Uterus (tissue), 4 donors: Measurements from ENCODE around the gene ACVR1. TPM values are rescaled to one million over a fixed set of nuclear protein-coding genes. Genes with fewer than 3 reads are reported as not detected.

Source experiments
- DNase-seq, 2 donors: peaks; one replicate each; pipeline ENCODE4 v3.0.0-alpha.2; 2019 to 2020
- H3K27ac ChIP-seq, 2 donors: fragments of 200-600 bp; sonication (generic); 1 replicate in 1 of 2; 2 replicates in 1 of 2; pipeline ENCODE4 v1.5.1; 2016 to 2018
- H3K27me3 ChIP-seq, 2 donors: fragments of 200-600 bp; sonication (generic); one replicate each; pipeline ENCODE4 v1.5.1; 2018 to 2019; ENCODE audit warnings: control low read depth in 1 of 2
- H3K36me3 ChIP-seq, 2 donors: fragments of 200-600 bp; sonication (generic); one replicate each; pipeline ENCODE4 v1.5.1; 2019; ENCODE audit warnings: control low read depth in 1 of 2
- H3K4me1 ChIP-seq, 2 donors: fragments of 200-600 bp; sonication (generic); one replicate each; pipeline ENCODE4 v1.5.1; 2018 to 2019; ENCODE audit warnings: control low read depth in 1 of 2
- H3K4me3 ChIP-seq, 2 donors: fragments of 200-600 bp; sonication (generic); 1 replicate in 1 of 2; 2 replicates in 1 of 2; pipeline ENCODE4 v1.5.1; 2018 to 2019; ENCODE audit warnings: mild to moderate bottlenecking in 1 of 2
- H3K9me3 ChIP-seq, 2 donors: fragments of 200-600 bp; sonication (generic); one replicate each; pipeline ENCODE4 v1.5.1; 2019; ENCODE audit warnings: control low read depth in 1 of 2
- POLR2A ChIP-seq, 2 donors: fragments of 450-650 bp; IDR thresholded peaks; one replicate each; pipeline ENCODE4 v1.6.1; 2016; ENCODE audit warnings: antibody characterized with exemption in 2 of 2, mild to moderate bottlenecking in 1 of 2, moderate library complexity in 1 of 2
- intact Hi-C: fragments of 100-400 bp; cut with DNase I; formaldehyde crosslinking; loops from one replicate; pipeline ENCODE4 v1.15.1; 2023; ENCODE audit warnings: low total_unique reads
- total RNA-seq, 4 donors: library from RNA; depleted of rRNA in 3 of 4; stranded (reverse); fragments of >200 nt in 3 of 4; gene quantifications; one replicate each; pipeline versions ENCODE4 v1.1.0 to v1.2.4, GENCODE V29; 2014 to 2023
- TF ChIP-seq, protein P1 (sequence below), 4 experiments: fragments of 200-600 bp in 2 of 4; fragments of 450-650 bp in 2 of 4; sonication (generic) in 2 of 4; IDR thresholded peaks; one replicate each; pipeline ENCODE4 v1.5.1; 2016 to 2019; ENCODE audit warnings: antibody characterized with exemption in 4 of 4, mild to moderate bottlenecking in 2 of 4, moderate library complexity in 1 of 4
- donor health status: DM: yes; HTN: yes; CAD: no.

Gene ACVR1
- total RNA-seq, 4 donors from 2014 or later, result 30.3 to 398 (median 46.7) TPM

DNA sequence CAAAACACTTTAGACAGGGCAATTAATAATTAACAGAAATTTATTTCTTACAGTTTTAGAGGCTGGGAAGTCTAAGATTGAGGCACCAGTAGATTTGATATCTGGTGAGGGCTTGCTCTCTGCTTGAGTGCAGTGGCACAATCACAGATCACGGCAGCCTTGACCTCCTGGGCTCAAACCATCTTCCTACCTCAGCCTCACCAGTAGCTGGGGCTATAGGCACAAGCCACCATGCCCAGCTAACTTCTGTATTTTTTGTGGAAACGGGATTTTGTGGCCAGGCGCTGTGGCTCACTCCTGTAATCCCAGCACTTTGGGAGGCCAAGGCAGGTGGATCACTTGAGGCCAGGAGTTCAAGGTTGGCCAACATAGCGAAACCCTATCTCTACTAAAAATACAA lies 29.0 kb upstream of the ACVR1 start:
- H3K9me3 ChIP-seq, result no peaks in the 10 kb centered on the region
- H3K36me3 ChIP-seq, result no peaks in the 10 kb centered on the region
- intact Hi-C loops, result no loop called here
- no peak for DNase-seq
- H3K4me3 ChIP-seq, result no peak overlapping the region
- H3K27ac ChIP-seq, result no peak overlapping the region
- no peaks in the 10 kb centered on the region for H3K27me3 ChIP-seq
- no peaks in the 10 kb centered on the region for H3K4me1 ChIP-seq
- TF ChIP-seq, protein P1, sequence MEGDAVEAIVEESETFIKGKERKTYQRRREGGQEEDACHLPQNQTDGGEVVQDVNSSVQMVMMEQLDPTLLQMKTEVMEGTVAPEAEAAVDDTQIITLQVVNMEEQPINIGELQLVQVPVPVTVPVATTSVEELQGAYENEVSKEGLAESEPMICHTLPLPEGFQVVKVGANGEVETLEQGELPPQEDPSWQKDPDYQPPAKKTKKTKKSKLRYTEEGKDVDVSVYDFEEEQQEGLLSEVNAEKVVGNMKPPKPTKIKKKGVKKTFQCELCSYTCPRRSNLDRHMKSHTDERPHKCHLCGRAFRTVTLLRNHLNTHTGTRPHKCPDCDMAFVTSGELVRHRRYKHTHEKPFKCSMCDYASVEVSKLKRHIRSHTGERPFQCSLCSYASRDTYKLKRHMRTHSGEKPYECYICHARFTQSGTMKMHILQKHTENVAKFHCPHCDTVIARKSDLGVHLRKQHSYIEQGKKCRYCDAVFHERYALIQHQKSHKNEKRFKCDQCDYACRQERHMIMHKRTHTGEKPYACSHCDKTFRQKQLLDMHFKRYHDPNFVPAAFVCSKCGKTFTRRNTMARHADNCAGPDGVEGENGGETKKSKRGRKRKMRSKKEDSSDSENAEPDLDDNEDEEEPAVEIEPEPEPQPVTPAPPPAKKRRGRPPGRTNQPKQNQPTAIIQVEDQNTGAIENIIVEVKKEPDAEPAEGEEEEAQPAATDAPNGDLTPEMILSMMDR (IDR thresholded peaks at IDR 0.05), result no peak
- TF ChIP-seq POLR2A (IDR thresholded peaks at IDR 0.05), result no peak

DNA sequence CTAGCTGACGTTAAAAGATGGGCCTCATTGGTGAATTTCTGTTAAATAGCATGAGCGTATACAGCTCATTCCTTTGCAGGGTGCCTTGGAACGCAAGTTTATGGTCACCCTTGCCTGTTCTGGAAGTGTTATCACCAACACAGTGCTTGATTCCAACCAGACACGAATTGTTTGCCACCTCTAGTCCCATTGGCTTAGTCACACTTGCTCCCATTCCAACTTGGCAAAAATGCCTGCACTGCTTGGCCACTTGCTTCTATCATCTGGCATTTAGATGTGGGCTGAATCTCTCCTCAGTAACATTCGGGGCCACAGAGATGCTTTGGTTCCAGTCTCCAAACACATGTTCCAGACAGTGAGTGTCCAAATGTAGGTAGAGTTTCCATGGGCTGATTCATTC lies 27.5 kb upstream of the ACVR1 start:
- Histone ChIP-seq H3K9me3 (no peaks in the 10 kb centered on the region), H3K4me1 (no peaks in the 10 kb centered on the region), H3K27me3 (no peaks in the 10 kb centered on the region), H3K4me3 (no peak overlapping the region), H3K36me3 (no peaks in the 10 kb centered on the region), H3K27ac (no peak overlapping the region)
- intact Hi-C loops, result no loop called here
- no peak for TF ChIP-seq POLR2A (IDR thresholded peaks at IDR 0.05)
- TF ChIP-seq, protein P1 (IDR thresholded peaks at IDR 0.05), result no peak
- DNase-seq, result no peak

DNA sequence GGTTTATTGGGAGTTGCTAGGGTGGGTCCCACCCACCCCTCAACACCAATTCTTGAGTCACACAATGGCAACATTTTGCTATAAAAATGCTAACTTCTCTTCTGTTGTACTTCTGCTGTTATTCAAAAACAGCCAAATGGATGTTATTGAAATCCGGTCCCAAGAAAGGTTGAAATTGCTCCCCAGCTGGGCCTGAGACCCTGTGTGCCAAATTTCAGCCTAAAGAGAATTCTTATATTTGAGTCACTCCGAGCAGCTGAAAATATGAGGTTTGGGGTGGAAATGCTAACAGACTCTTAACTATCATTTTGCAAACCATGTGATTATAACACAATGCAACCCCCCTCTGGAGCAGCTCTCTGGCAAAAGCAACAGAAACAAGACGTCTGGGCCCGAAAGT lies 27.0 kb upstream of the ACVR1 start:
- no peak overlapping the region for H3K27ac ChIP-seq
- no peaks in the 10 kb centered on the region for H3K36me3 ChIP-seq
- intact Hi-C loops, result no loop called here
- H3K4me3 ChIP-seq, result no peak overlapping the region
- H3K4me1 ChIP-seq, result no peaks in the 10 kb centered on the region
- H3K27me3 ChIP-seq, result no peaks in the 10 kb centered on the region
- no peak for DNase-seq
- no peaks in the 10 kb centered on the region for H3K9me3 ChIP-seq
- no peak for TF ChIP-seq POLR2A (IDR thresholded peaks at IDR 0.05)
- TF ChIP-seq, protein P1 (IDR thresholded peaks at IDR 0.05), result no peak

DNA sequence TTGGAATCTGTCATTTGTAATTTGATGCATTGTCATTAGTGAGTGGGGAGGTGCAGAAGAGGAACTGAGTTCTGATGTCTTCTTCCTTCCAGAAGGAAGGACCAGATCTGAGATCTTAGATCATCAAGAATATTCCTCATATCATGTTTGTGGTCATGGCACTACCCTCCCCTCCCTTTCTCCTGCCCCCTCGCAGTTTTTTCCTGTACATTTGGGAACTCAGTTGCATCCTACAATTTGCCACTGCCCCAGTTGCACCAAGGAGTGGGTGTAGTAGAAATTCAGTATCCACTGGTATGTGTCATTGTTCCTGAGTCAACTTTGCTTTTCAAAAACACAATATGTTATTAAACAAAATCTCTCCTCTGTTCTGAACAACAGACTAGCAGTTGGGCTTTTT lies 26.6 kb upstream of the ACVR1 start:
- no peak overlapping the region for H3K4me3 ChIP-seq

DNA sequence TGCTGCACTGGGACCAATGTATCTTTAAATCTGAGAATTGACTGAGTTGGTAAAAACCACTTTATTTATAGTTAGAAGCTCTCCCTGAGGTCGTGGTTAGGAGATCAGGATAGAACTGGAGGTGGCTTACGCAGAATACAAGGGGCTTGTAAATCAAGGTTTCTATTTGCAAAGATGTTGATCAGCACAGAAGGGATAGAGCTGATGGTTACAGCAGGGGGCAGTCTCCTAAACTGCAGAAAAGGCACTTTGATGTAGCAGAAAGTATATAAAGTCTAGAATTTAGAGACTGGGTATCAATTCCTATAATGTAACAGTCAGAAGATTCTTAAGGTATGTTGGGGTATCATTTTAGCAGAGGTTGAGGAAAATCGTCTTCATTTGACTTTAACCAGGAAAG lies 25.2 kb upstream of the ACVR1 start:
- Histone ChIP-seq H3K36me3 (no peaks in the 10 kb centered on the region), H3K27me3 (no peaks in the 10 kb centered on the region), H3K4me1 (no peaks in the 10 kb centered on the region), H3K4me3 (no peak overlapping the region), H3K9me3 (no peaks in the 10 kb centered on the region), H3K27ac (no peak overlapping the region)
- TF ChIP-seq POLR2A (IDR thresholded peaks at IDR 0.05), result no peak
- intact Hi-C loops, result no loop called here
- DNase-seq, result no peak

More for the DNA sequence above, 26.6 kb upstream of the ACVR1 start:
- TF ChIP-seq, protein P1 (IDR thresholded peaks at IDR 0.05), result no peak
- H3K9me3 ChIP-seq, result no peaks in the 10 kb centered on the region
- DNase-seq, result no peak
- H3K27me3 ChIP-seq, result no peaks in the 10 kb centered on the region
- intact Hi-C loops, result no loop called here
- no peak overlapping the region for H3K27ac ChIP-seq
- H3K36me3 ChIP-seq, result no peaks in the 10 kb centered on the region
- H3K4me1 ChIP-seq, result no peaks in the 10 kb centered on the region

DNA sequence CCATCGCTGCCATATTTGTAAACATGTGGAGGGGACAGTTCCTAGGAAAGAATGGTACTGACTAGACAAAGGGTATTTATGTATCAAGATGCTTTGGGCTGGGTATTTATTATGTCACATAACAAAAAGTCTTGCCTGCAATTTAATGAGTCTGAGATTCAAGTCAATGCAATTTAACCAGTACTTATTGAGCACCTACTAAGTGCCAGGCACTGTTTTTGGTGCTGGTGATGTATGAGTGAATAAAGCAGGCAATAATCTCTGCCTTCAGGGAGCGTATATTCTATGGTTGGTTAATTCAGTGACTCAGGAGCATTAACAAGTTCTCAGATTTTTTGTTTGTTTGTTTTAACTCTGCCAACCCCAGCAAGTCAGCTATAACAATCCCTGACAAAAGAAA lies 24.6 kb upstream of the ACVR1 start:
- no peak overlapping the region for H3K27ac ChIP-seq
- TF ChIP-seq, protein P1 (IDR thresholded peaks at IDR 0.05), result no peak
- TF ChIP-seq POLR2A (IDR thresholded peaks at IDR 0.05), result no peak
- no peaks in the 10 kb centered on the region for H3K9me3 ChIP-seq
- H3K27me3 ChIP-seq, result no peaks in the 10 kb centered on the region
- intact Hi-C loops, result no loop called here
- H3K4me3 ChIP-seq, result no peak overlapping the region
- H3K4me1 ChIP-seq, result no peaks in the 10 kb centered on the region
- DNase-seq, result no peak
- H3K36me3 ChIP-seq, result no peaks in the 10 kb centered on the region
